ENCODE measurements around the gene GFRA3. TPM values are rescaled to one million over a fixed set of nuclear protein-coding genes. Genes with fewer than 3 reads are reported as not detected.

Gene GFRA3
- polyA plus RNA-seq, 2 of the 4 experiments (the other 2 are of a cell fraction) = 0.04 to 0.08 TPM

DNA sequence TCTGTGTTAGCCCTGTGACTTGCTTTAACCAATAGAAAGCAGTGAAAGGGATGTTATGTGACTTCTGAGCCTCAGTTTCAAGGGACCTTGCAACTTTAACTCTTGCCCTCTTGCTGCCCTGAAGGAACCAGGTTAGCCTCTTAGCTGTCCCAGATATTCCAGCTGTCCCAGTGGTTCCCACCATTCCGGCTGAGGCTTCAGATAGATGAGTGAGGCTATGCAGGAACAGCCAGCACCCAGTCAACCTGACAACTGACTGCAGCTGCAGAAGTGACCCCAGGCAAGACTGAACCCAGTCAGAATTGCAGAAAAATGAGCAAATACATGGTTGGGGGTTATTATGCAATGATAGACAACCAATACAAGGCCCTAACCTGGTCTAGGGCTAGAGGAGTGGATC lies 50.9 kb downstream of the GFRA3 start:
- POLR2A ChIA-PET = interaction anchor here (0.7 kb wide), 1 partner anchor 115 kb away, joined by 3 read pairs; the partner anchor contains the start of gene FAM53C
- peak; percentile 19 to 61; a peak in 5 of 6 replicates for ATAC-seq
- H3K9me3 ChIP-seq = peaks cover 20% of the 10 kb centered on the region
- no peaks in the 10 kb centered on the region for H3K4me1 ChIP-seq
- WGBS (ENCODE audit: missing lambda C conversion rate) = 88% methylated on average over 1 of the region's 1 CpG
- FAIRE-seq = no peak
- TF ChIP-seq TP53 (CRISPR knock-in tag; IDR thresholded peaks at IDR 0.05) = no peak
- no peak for TF ChIP-seq MAZ (IDR thresholded peaks at IDR 0.05; ENCODE audit: borderline replicate concordance, low read depth, low read length)
- no peak for TF ChIP-seq CHD4 (IDR thresholded peaks at IDR 0.05; ENCODE audit: borderline replicate concordance)
- no peak for TF ChIP-seq EHF (CRISPR knock-in tag; IDR thresholded peaks at IDR 0.05)
- no peak for TF ChIP-seq MAX (IDR thresholded peaks at IDR 0.05)
- TF ChIP-seq MYC (IDR thresholded peaks at IDR 0.05; ENCODE audit: borderline replicate concordance, low read length) = no peak
- H3K27ac ChIP-seq = no peak overlapping the region
- H3K4me2 ChIP-seq = no peak overlapping the region
- no peak for DNase-seq (ENCODE audit: low read depth in 1 of 2, low spot score in 1 of 2)
- CTCF ChIA-PET = interaction anchor here (0.6 to 6.8 kb wide), 45 partner anchors 9 to 235 kb away, joined by 3 to 86 read pairs (median 4); partner anchors contain the start of genes BRD8, CDC23, FAM53C and KDM3B
- no peak overlapping the region for H3K4me3 ChIP-seq

DNA sequence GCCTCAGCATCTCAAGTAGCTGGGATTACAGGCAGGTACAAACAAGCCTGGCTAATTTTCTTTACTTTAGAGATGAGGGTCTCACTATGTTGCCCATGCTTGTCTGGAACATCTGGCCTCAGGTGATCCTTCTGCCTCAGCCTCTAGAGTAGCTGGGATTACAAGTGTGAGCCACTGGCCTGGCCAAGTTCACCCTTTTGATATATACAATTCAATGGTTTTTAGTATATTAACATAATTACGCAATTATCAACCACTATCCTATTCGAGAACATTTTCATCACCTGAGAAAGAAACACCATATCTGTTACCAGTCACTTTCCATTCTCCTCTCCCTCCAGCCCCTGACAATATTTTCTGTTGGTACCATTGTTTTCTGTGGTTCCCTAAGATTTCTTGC lies 57.6 kb downstream of the GFRA3 start:
- ChIA-PET POLR2A (no interaction called here), CTCF (interaction anchor here (0.9 to 2.1 kb wide), 4 partner anchors 36 to 196 kb away, joined by 3 to 11 read pairs (median 6); no protein-coding TSS in a partner anchor)
- no peak for ATAC-seq
- TF ChIP-seq HEYL (CRISPR knock-in tag; IDR thresholded peaks at IDR 0.05) (no peak), USF2 (IDR thresholded peaks at IDR 0.05) (no peak), ESRRA (IDR thresholded peaks at IDR 0.05; ENCODE audit: borderline replicate concordance, low read length) (no peak), EHF (CRISPR knock-in tag; IDR thresholded peaks at IDR 0.05) (no peak), POLR2A (IDR thresholded peaks at IDR 0.05; ENCODE audit: low read length) (no peak), CEBPB (IDR thresholded peaks at IDR 0.05) (peak; percentile 38 to 41; a peak in 2 of 4 replicates)
- FAIRE-seq = no peak
- H3K27ac ChIP-seq = no peak overlapping the region
- DNase-seq (ENCODE audit: low read depth in 1 of 2, low spot score in 1 of 2) = no peak
- no peaks in the 10 kb centered on the region for H3K9me3 ChIP-seq
- H3K4me3 ChIP-seq = no peak overlapping the region
- WGBS (ENCODE audit: missing lambda C conversion rate) = 76% methylated on average over 2 of the region's 2 CpGs
- H3K4me2 ChIP-seq = no peak overlapping the region
- peaks cover 6% of the 10 kb centered on the region; the same call in 2 of the 3 replicates for H3K4me1 ChIP-seq

GRCh38 chr5:138213161-138214029 lies 61.0 kb downstream of the GFRA3 start, which contains the start of gene CDC23:
Gene CDC23 (minus strand): TSS chr5:138213323. CDS start chr5:138213312, 11 bp downstream.
- CTCF ChIA-PET = interaction anchor here (0.8 to 4.1 kb wide), 6 partner anchors 10 to 139 kb away, joined by 3 to 18 read pairs (median 6); partner anchors contain the start of gene KDM3B
- no peaks in the 10 kb centered on the region for H3K9me3 ChIP-seq
- FAIRE-seq (peak; percentile 51), DNase-seq (ENCODE audit: low read depth in 1 of 2, low spot score in 1 of 2) (peak; percentile 99 to 100), ATAC-seq (peak; percentile 98 to 99)
- 1% methylated on average over 31 of the region's 32 CpGs for WGBS (ENCODE audit: missing lambda C conversion rate)
- H3K4me1 ChIP-seq = peaks cover 6% of the 10 kb centered on the region; the same call in 2 of the 3 replicates
- POLR2A ChIA-PET = interaction anchor here (0.6 to 1.9 kb wide), 19 partner anchors 9 to 330 kb away, joined by 3 to 14 read pairs (median 4); partner anchors contain the start of genes CDC25C, EGR1, FAM53C and KDM3B
- H3K27ac ChIP-seq = peak within 1 kb of the TSS; percentile 80 to 91
- H3K4me3 ChIP-seq = peak within 1 kb of the TSS; percentile 85
- peak within 1 kb of the TSS; percentile 66 for H3K4me2 ChIP-seq
- TF ChIP-seq E2F6 (IDR thresholded peaks at IDR 0.05; ENCODE audit: borderline replicate concordance, low read depth) (peak; percentile 82), CBX2 (IDR thresholded peaks at IDR 0.05; ENCODE audit: borderline replicate concordance, low read depth) (no peak), CEBPB (IDR thresholded peaks at IDR 0.05) (no peak), ATOH8 (CRISPR knock-in tag; IDR thresholded peaks at IDR 0.05; ENCODE audit: low read depth) (no peak), MAFK (IDR thresholded peaks at IDR 0.05; ENCODE audit: partially characterized antibody) (no peak), ZFP36 (IDR thresholded peaks at IDR 0.05; ENCODE audit: borderline replicate concordance, partially characterized antibody) (no peak), RNF2 (IDR thresholded peaks at IDR 0.05; ENCODE audit: borderline replicate concordance, low read depth) (no peak), EHF (CRISPR knock-in tag; IDR thresholded peaks at IDR 0.05) (no peak), NR3C1 (IDR thresholded peaks at IDR 0.05) (no peak), HOXA7 (CRISPR knock-in tag; IDR thresholded peaks at IDR 0.05) (no peak), RAD21 (conservative IDR thresholded peaks at IDR 0.05 in 1 of 2, IDR thresholded peaks at IDR 0.05 in 1 of 2) (no peak), CHD4 (IDR thresholded peaks at IDR 0.05; ENCODE audit: borderline replicate concordance) (no peak), MAX (IDR thresholded peaks at IDR 0.05) (no peak; the same call in none of the 2 replicates), HOXB5 (CRISPR knock-in tag; IDR thresholded peaks at IDR 0.05) (no peak), MAZ (IDR thresholded peaks at IDR 0.05; ENCODE audit: borderline replicate concordance, low read depth, low read length) (no peak), HOXB13 (CRISPR knock-in tag; IDR thresholded peaks at IDR 0.05; ENCODE audit: low read depth) (no peak), GATA3 (IDR thresholded peaks at IDR 0.05; ENCODE audit: borderline replicate concordance) (no peak), PHF8 (IDR thresholded peaks at IDR 0.05; ENCODE audit: borderline replicate concordance, low read depth) (peak; percentile 90; the same call in 1 of the 2 replicates), HEYL (CRISPR knock-in tag; IDR thresholded peaks at IDR 0.05) (no peak)
- TF ChIP-seq, protein P1, sequence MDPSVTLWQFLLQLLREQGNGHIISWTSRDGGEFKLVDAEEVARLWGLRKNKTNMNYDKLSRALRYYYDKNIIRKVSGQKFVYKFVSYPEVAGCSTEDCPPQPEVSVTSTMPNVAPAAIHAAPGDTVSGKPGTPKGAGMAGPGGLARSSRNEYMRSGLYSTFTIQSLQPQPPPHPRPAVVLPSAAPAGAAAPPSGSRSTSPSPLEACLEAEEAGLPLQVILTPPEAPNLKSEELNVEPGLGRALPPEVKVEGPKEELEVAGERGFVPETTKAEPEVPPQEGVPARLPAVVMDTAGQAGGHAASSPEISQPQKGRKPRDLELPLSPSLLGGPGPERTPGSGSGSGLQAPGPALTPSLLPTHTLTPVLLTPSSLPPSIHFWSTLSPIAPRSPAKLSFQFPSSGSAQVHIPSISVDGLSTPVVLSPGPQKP (IDR thresholded peaks at IDR 0.05; ENCODE audit: low read depth, low read length) = no peak
